Heart left ventricle (tissue), 13 donors: ENCODE measurements around the gene EML1.

Source experiments
- CTCF ChIP-seq, 12 donors: fragments of 200-600 bp; sonication (generic) in 4 of 12; IDR thresholded peaks; one replicate each; pipeline versions ENCODE4 v1.5.0 to v1.8.0; 2018 to 2022; ENCODE audit warnings: antibody characterized with exemption in 12 of 12, mild to moderate bottlenecking in 5 of 12
- POLR2A ChIP-seq, 2 donors: fragments of 450-650 bp; IDR thresholded peaks; one replicate each; pipeline ENCODE4 v1.6.1; 2017; ENCODE audit warnings: antibody characterized with exemption in 2 of 2, mild to moderate bottlenecking in 2 of 2, moderate library complexity in 2 of 2
- donor health status: ischemic (EF 13 %, LVEDD 7.1; RV severe dilation, severe dysfunction).
- donor health status: DM: no; HTN: yes; CAD: no.
- donor health status: DM: no; HTN: no; CAD: no.
- donor health status: ischemic (EF 25% LVEDD 6.9; RV normal size, moderate dysfunction).
- donor health status: ischemic (EF 25% LVEDD 5.7; RV mildly dilated, moderate dysfunction).
- donor health status: ischemic (EF 35%, LVEDD 5.7; RV mildly dilated, moderate dysfunction).
- donor health status: nonischemic (EF 11% LVEDD 7.7; RV severe dilation, severe dysfunction).
- donor health status: DM: yes; HTN: yes; CAD: no.
- donor health status: PGD.
- donor health status: ischemic (EF 29% LVEDD 5.4; RV normal size, mild dysfunction).
- donor health status: nonischemic (EF 23%, LVEDD 6.1; RV moderate dilation, normal function).

- no peak for TF ChIP-seq CTCF (IDR thresholded peaks at IDR 0.05)
- no peak for TF ChIP-seq POLR2A (IDR thresholded peaks at IDR 0.05)
Observed at GRCh38 chr14:99803106-99803775, 10.0 kb downstream of the EML1 start.
